Testis (tissue), 3 donors: ENCODE results near the gene KDSR. TPM values are rescaled to one million over a fixed set of nuclear protein-coding genes. Genes with fewer than 3 reads are reported as not detected.

Experiments used
- DNase-seq: peaks from one replicate; pipeline ENCODE4 v3.0.0-alpha.2; 2019
- H3K27ac ChIP-seq, 2 donors: fragments of 200-600 bp; sonication (generic); one replicate each; pipeline ENCODE4 v1.5.1; 2019
- H3K27me3 ChIP-seq: fragments of 200-600 bp; sonication (generic); one replicate; pipeline ENCODE4 v1.5.1; 2019
- H3K36me3 ChIP-seq: fragments of 200-600 bp; sonication (generic); one replicate; pipeline ENCODE4 v1.5.1; 2017; ENCODE audit warnings: low read depth; ENCODE audit errors: missing control alignments
- H3K4me1 ChIP-seq: fragments of 200-600 bp; sonication (generic); one replicate; pipeline ENCODE4 v1.5.1; 2019
- H3K4me3 ChIP-seq, 2 donors: fragments of 200-600 bp; sonication (generic); one replicate each; pipeline ENCODE4 v1.5.1; 2017 to 2019
- H3K9me3 ChIP-seq: fragments of 200-600 bp; sonication (generic); one replicate; pipeline ENCODE4 v1.5.1; 2017
- POLR2A ChIP-seq: fragments of 450-650 bp; IDR thresholded peaks from one replicate; pipeline ENCODE4 v1.6.1; 2017; ENCODE audit warnings: antibody characterized with exemption, mild to moderate bottlenecking, moderate library complexity
- WGBS, 2 donors: methylation state at CpG; one replicate each; pipeline ENCODE4 v1.1.5; 2018; 5-methylcytosine and 5-hydroxymethylcytosine counted together
- intact Hi-C: fragments of 100-400 bp; cut with DNase I; formaldehyde crosslinking; loops from one replicate; pipeline ENCODE4 v1.15.1; 2023; ENCODE audit warnings: low total_unique reads
- polyA plus RNA-seq: library from polyadenylated mRNA; stranded (reverse); fragments of 350-450 nt; fragmentation: Illumina TruSeq; extraction: RNeasy Lipid Tissue Mini Kit (QIAGEN cat#74804); gene quantifications from one replicate; pipeline ENCODE4 v1.2.3, GENCODE V29; 2014; ENCODE audit warnings: low read depth, low replicate concordance; ENCODE audit not compliant: insufficient read depth
- total RNA-seq, 2 donors: library from RNA; depleted of rRNA; stranded (reverse); fragments of >200 nt; gene quantifications; one replicate each; pipeline ENCODE4 v1.2.3, GENCODE V29; 2016
- TF ChIP-seq, protein P1 (sequence below), 3 experiments: fragments of 450-650 bp in 2 of 3; fragments of 200-600 bp in 1 of 3; sonication (generic) in 1 of 3; IDR thresholded peaks; one replicate each; pipeline ENCODE4 v1.5.1; 2016 to 2019; ENCODE audit warnings: antibody characterized with exemption in 3 of 3, mild to moderate bottlenecking in 2 of 3, moderate library complexity in 1 of 3

Gene KDSR
- total and polyA plus RNA-seq, 3 donors from 2014 or later: 30.2 to 64.1 (median 41.7) TPM

- 62 to 75% methylated on average over 7 of the region's 7 CpGs for WGBS, 2 donors
- Histone ChIP-seq H3K9me3 (no peaks in the 10 kb centered on the region), H3K4me1 (no peaks in the 10 kb centered on the region), H3K27ac (no peak overlapping the region), H3K4me3 (no peak overlapping the region), H3K36me3 (no peaks in the 10 kb centered on the region), H3K27me3 (no peaks in the 10 kb centered on the region)
- TF ChIP-seq, protein P1, sequence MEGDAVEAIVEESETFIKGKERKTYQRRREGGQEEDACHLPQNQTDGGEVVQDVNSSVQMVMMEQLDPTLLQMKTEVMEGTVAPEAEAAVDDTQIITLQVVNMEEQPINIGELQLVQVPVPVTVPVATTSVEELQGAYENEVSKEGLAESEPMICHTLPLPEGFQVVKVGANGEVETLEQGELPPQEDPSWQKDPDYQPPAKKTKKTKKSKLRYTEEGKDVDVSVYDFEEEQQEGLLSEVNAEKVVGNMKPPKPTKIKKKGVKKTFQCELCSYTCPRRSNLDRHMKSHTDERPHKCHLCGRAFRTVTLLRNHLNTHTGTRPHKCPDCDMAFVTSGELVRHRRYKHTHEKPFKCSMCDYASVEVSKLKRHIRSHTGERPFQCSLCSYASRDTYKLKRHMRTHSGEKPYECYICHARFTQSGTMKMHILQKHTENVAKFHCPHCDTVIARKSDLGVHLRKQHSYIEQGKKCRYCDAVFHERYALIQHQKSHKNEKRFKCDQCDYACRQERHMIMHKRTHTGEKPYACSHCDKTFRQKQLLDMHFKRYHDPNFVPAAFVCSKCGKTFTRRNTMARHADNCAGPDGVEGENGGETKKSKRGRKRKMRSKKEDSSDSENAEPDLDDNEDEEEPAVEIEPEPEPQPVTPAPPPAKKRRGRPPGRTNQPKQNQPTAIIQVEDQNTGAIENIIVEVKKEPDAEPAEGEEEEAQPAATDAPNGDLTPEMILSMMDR (IDR thresholded peaks at IDR 0.05): no peak
- TF ChIP-seq POLR2A: no peak
- DNase-seq: no peak
- intact Hi-C loops: no loop called here
These were observed 10.6 kb downstream of the KDSR start for GRCh38 chr18:63356272-63356896.

DNA sequence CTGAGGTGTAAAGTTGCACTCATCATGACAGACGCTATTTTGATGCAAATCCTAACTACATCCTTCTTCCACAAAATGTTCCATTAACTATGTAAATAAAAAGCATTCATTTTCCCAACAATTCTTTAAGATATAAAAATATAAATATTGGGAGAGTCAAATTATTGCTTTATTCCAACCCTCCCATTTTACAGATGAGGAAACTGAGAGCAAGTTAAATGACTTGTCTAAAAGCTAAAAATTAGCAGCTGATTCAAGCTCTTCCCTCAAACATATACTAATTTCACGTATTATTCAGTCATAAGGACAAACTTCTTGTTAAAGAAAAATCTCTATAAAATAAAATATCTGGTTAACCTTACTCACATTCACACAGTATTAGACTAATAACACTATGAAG is 16.8 kb downstream of the KDSR start:
- Histone ChIP-seq H3K27me3 (no peaks in the 10 kb centered on the region), H3K4me1 (peaks cover 13% of the 10 kb centered on the region), H3K9me3 (no peaks in the 10 kb centered on the region), H3K4me3 (no peak overlapping the region), H3K36me3 (no peaks in the 10 kb centered on the region), H3K27ac (no peak overlapping the region)
- intact Hi-C loops: no loop called here
- 44 to 45% methylated on average over 2 of the region's 2 CpGs for WGBS, 2 donors
- TF ChIP-seq, protein P1 (IDR thresholded peaks at IDR 0.05): no peak
- TF ChIP-seq POLR2A: no peak
- DNase-seq: no peak

GRCh38 chr18:63348508-63349136 is 18.4 kb downstream of the KDSR start:
- no peak overlapping the region for H3K4me3 ChIP-seq
- H3K27ac ChIP-seq: no peak overlapping the region
- WGBS, 2 donors: 91% methylated on average over 7 of the region's 7 CpGs
- H3K27me3 ChIP-seq: no peaks in the 10 kb centered on the region
- H3K4me1 ChIP-seq: peaks cover 13% of the 10 kb centered on the region
- H3K36me3 ChIP-seq: no peaks in the 10 kb centered on the region
- TF ChIP-seq POLR2A: no peak
- TF ChIP-seq, protein P1 (IDR thresholded peaks at IDR 0.05): no peak
- no peaks in the 10 kb centered on the region for H3K9me3 ChIP-seq
- intact Hi-C loops: no loop called here
- DNase-seq: no peak

DNA sequence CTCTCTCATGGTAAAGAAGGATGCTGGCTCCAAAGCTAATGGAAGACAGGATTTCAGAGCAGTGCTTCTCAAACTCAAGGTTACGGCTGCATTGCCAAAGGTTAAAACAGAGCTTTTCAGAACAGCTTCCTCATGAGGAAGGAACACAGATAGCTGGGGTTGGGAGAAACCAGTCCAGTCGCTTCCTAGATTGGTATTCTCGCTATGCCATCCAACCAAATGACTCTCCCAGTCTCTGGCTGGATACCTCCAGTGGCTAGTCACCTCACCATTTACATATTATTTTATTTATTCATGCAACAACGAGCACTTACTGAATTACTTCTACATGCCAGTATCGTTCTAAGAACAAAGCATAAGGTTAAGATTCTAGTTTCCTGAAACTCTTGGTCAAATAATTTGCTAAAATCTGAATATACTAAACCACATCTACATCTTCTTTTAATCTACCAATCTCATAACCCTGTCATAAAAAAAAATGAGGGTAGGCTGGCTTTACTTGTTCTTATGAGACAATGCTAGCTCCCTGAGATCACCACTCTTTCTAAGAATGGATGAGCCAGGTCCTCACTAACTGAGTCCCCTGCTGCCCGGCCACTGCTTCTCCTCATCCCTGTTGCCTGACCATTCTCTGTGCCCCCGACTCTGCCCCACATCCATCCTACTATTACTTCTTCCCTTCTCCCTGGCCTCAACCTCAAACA is 20.4 kb downstream of the KDSR start:
- 58 to 76% methylated on average over 7 of the region's 7 CpGs for WGBS, 2 donors
- no peaks in the 10 kb centered on the region for H3K9me3 ChIP-seq

More for the DNA sequence above, 20.4 kb downstream of the KDSR start:
- no peak for TF ChIP-seq POLR2A
- TF ChIP-seq, protein P1 (IDR thresholded peaks at IDR 0.05): no peak
- Histone ChIP-seq H3K36me3 (no peaks in the 10 kb centered on the region), H3K4me3 (no peak overlapping the region), H3K27me3 (no peaks in the 10 kb centered on the region), H3K4me1 (peaks cover 13% of the 10 kb centered on the region), H3K27ac (peak overlapping the region; percentile 2 to 21)
- intact Hi-C loops: no loop called here
- DNase-seq: peak; percentile 23
